Measurements from ENCODE around the gene NSUN2. TPM values are rescaled to one million over a fixed set of nuclear protein-coding genes. Genes with fewer than 3 reads are reported as not detected.

NSUN2 gene
- total and polyA plus RNA-seq, 9 donors, result 33.2 to 50.2 (median 38.1) TPM

- no CpG with 5 or more reads among the region's 3 CpGs for WGBS (ENCODE audit: insufficient coverage)
- no peak overlapping the region for H3K4me3 ChIP-seq (ENCODE audit: low read length)
- DNase-seq, result no peak
- H3K36me3 ChIP-seq (ENCODE audit: control insufficient read depth, insufficient read depth, low read length), result peaks cover 76% of the 10 kb centered on the region
- no peaks in the 10 kb centered on the region for H3K27me3 ChIP-seq (ENCODE audit: control insufficient read depth, insufficient read depth, low read length)
- H3K27ac ChIP-seq (ENCODE audit: low read length), result no peak overlapping the region
- H3K9me3 ChIP-seq (replicated peaks; ENCODE audit: control insufficient read depth, low read depth, low read length), result no peaks in the 10 kb centered on the region
- no peaks in the 10 kb centered on the region for H3K4me1 ChIP-seq (ENCODE audit: control insufficient read depth, insufficient read depth, low read length)
Observed at GRCh38 chr5:6608016-6608415, 24.8 kb downstream of the NSUN2 start.

DNA sequence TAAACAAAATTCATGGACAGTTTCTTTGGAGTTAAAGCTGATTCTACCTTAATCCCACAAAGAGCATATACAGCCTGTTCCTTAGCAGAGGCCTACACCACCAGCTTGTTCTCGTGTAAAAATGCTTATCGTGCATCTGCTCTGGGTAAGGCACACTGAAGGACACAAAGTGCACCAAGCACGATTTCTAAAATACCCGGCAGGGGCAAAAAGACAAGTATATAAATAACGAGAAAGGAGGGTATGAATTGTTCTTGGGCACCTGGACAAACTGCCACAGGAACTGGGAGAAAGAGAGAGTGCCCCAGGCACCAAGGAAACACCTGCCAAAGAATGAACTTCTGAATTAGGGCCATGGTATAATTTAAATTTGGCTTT, 25.3 kb downstream of the NSUN2 start:
- Histone ChIP-seq H3K27me3 (ENCODE audit: control insufficient read depth, insufficient read depth, low read length) (no peaks in the 10 kb centered on the region), H3K4me1 (ENCODE audit: control insufficient read depth, insufficient read depth, low read length) (no peaks in the 10 kb centered on the region), H3K27ac (ENCODE audit: low read length) (no peak overlapping the region), H3K4me3 (ENCODE audit: low read length) (no peak overlapping the region), H3K36me3 (ENCODE audit: control insufficient read depth, insufficient read depth, low read length) (peaks cover 75% of the 10 kb centered on the region), H3K9me3 (replicated peaks; ENCODE audit: control insufficient read depth, low read depth, low read length) (no peaks in the 10 kb centered on the region)
- no peak for DNase-seq
- 89% methylated on average over 5 of the region's 5 CpGs for WGBS (ENCODE audit: insufficient coverage)

DNA sequence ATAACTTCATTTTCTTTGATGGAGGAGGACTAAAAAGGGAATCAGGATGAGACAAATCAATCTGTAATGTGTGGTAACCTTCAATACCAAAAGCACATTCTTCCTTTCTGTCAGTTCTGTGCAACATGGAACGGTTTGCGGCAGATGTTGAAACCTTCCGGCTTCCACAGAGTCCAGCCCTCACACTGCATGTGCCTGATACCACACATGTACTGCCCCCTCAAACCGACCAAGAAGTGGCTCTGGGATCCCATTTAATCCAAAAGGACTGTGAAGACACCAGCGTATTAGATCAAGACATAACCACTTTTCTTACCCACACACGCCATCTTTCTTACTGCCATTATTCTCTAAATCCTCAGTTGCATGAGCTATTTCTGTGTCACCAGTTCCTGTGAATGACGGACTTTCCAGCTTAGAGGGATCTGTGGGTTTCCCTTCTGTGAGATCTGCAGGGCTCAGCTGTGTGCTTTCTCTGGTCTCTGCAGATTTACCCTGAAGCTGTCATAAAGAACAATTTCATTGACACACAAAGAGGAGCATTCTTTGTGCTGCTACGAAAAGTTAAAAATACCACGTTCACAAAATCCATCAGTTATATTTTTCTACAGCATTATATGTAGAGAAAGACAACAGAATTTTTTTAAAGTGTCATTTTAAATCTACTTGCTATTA, 25.8 kb downstream of the NSUN2 start:
- 88% methylated on average over 7 of the region's 9 CpGs for WGBS (ENCODE audit: insufficient coverage)

DNA sequence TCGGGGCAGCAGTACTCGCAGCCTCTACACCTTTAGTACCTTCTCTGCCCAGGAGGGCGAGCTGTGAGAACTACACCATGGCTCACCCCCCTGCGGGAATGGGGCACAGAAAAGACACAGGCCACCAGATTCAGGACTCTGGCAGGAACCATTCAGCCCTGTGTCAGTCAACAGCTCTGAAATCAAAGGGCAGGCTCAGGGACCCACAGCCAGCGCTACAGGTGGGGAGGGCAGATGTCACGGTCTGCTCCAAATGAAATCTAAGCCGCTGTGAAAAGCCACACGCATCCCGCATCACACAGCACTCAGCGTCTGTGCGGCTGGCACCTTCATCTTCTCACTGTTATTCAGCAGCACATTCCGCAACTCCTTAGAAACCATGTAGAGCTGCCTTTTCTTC, 27.9 kb downstream of the NSUN2 start:
- DNase-seq, result no peak
- WGBS (ENCODE audit: insufficient coverage), result 98% methylated on average over 12 of the region's 12 CpGs
- Histone ChIP-seq H3K27ac (ENCODE audit: low read length) (no peak overlapping the region), H3K4me1 (ENCODE audit: control insufficient read depth, insufficient read depth, low read length) (no peaks in the 10 kb centered on the region), H3K9me3 (replicated peaks; ENCODE audit: control insufficient read depth, low read depth, low read length) (no peaks in the 10 kb centered on the region), H3K36me3 (ENCODE audit: control insufficient read depth, insufficient read depth, low read length) (peaks cover 76% of the 10 kb centered on the region), H3K4me3 (ENCODE audit: low read length) (no peak overlapping the region), H3K27me3 (ENCODE audit: control insufficient read depth, insufficient read depth, low read length) (no peaks in the 10 kb centered on the region)

More for the DNA sequence above, 25.8 kb downstream of the NSUN2 start:
- no peak overlapping the region for H3K4me3 ChIP-seq (ENCODE audit: low read length)
- H3K9me3 ChIP-seq (replicated peaks; ENCODE audit: control insufficient read depth, low read depth, low read length), result no peaks in the 10 kb centered on the region
- no peaks in the 10 kb centered on the region for H3K4me1 ChIP-seq (ENCODE audit: control insufficient read depth, insufficient read depth, low read length)
- DNase-seq, result no peak
- H3K27ac ChIP-seq (ENCODE audit: low read length), result no peak overlapping the region
- H3K36me3 ChIP-seq (ENCODE audit: control insufficient read depth, insufficient read depth, low read length), result peaks cover 75% of the 10 kb centered on the region
- no peaks in the 10 kb centered on the region for H3K27me3 ChIP-seq (ENCODE audit: control insufficient read depth, insufficient read depth, low read length)

- no peaks in the 10 kb centered on the region for H3K27me3 ChIP-seq (ENCODE audit: control insufficient read depth, insufficient read depth, low read length)
- no peak overlapping the region for H3K4me3 ChIP-seq (ENCODE audit: low read length)
- DNase-seq, result no peak
- 100% methylated on average over 1 of the region's 6 CpGs for WGBS (ENCODE audit: insufficient coverage)
- H3K4me1 ChIP-seq (ENCODE audit: control insufficient read depth, insufficient read depth, low read length), result no peaks in the 10 kb centered on the region
- peaks cover 76% of the 10 kb centered on the region for H3K36me3 ChIP-seq (ENCODE audit: control insufficient read depth, insufficient read depth, low read length)
- H3K9me3 ChIP-seq (replicated peaks; ENCODE audit: control insufficient read depth, low read depth, low read length), result no peaks in the 10 kb centered on the region
- no peak overlapping the region for H3K27ac ChIP-seq (ENCODE audit: low read length)
Observed at GRCh38 chr5:6604341-6604740, 28.5 kb downstream of the NSUN2 start.

GRCh38 chr5:6603643-6604042, 29.2 kb downstream of the NSUN2 start:
- Histone ChIP-seq H3K36me3 (ENCODE audit: control insufficient read depth, insufficient read depth, low read length) (peaks cover 72% of the 10 kb centered on the region), H3K4me3 (ENCODE audit: low read length) (no peak overlapping the region), H3K9me3 (replicated peaks; ENCODE audit: control insufficient read depth, low read depth, low read length) (no peaks in the 10 kb centered on the region), H3K27ac (ENCODE audit: low read length) (no peak overlapping the region), H3K27me3 (ENCODE audit: control insufficient read depth, insufficient read depth, low read length) (no peaks in the 10 kb centered on the region), H3K4me1 (ENCODE audit: control insufficient read depth, insufficient read depth, low read length) (no peaks in the 10 kb centered on the region)
- no peak for DNase-seq
- 96% methylated on average over 3 of the region's 5 CpGs for WGBS (ENCODE audit: insufficient coverage)

GRCh38 chr5:6602441-6602840, 30.4 kb downstream of the NSUN2 start:
- Histone ChIP-seq H3K27ac (ENCODE audit: low read length) (no peak overlapping the region), H3K27me3 (ENCODE audit: control insufficient read depth, insufficient read depth, low read length) (no peaks in the 10 kb centered on the region), H3K4me1 (ENCODE audit: control insufficient read depth, insufficient read depth, low read length) (no peaks in the 10 kb centered on the region), H3K4me3 (ENCODE audit: low read length) (no peak overlapping the region), H3K9me3 (replicated peaks; ENCODE audit: control insufficient read depth, low read depth, low read length) (no peaks in the 10 kb centered on the region), H3K36me3 (ENCODE audit: control insufficient read depth, insufficient read depth, low read length) (peaks cover 75% of the 10 kb centered on the region)
- WGBS (ENCODE audit: insufficient coverage), result 95% methylated on average over 3 of the region's 7 CpGs
- DNase-seq, result no peak

DNA sequence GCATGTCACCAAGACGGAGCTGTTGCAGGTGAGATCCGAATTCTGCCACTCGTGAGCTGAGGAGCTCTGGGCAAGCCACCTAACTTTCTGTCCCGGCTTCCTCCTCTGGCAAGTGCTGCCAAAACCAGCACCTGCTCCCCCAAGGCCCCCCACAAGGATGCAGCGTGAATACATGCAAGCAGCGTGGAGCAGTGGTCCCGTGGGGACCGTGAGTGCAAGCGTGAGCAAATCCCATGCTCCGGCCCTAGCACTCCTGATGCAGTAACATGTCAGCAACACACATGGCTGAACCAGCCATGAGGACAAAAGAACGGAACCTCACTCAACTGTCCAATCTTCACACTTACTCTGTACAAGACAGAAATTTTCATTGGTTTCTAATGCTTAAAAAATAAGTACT, 31.0 kb downstream of the NSUN2 start:
- Histone ChIP-seq H3K36me3 (ENCODE audit: control insufficient read depth, insufficient read depth, low read length) (peaks cover 76% of the 10 kb centered on the region), H3K27ac (ENCODE audit: low read length) (no peak overlapping the region), H3K4me3 (ENCODE audit: low read length) (no peak overlapping the region), H3K27me3 (ENCODE audit: control insufficient read depth, insufficient read depth, low read length) (no peaks in the 10 kb centered on the region), H3K4me1 (ENCODE audit: control insufficient read depth, insufficient read depth, low read length) (no peaks in the 10 kb centered on the region), H3K9me3 (replicated peaks; ENCODE audit: control insufficient read depth, low read depth, low read length) (no peaks in the 10 kb centered on the region)
- no peak for DNase-seq
- WGBS (ENCODE audit: insufficient coverage), result 88% methylated on average over 10 of the region's 11 CpGs

DNA sequence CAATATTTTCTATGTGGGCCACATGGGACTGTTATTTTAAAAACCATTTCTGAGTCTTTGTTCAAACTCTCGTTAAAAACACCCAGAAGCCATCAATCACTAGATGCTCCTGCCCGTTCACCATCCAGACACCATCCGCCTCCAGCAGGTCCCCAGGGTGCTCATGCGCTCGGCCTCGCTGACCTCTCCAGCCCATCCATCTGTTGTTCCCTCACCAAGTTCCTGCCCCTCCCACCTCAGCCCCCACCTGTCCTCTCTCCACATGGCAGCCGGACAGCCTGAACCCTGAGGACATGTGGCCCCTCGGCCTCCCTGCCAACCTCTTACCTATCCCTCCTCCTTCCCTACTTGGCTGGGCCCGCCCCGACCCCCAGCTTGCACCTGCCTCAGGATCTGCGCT, 31.6 kb downstream of the NSUN2 start:
- WGBS (ENCODE audit: insufficient coverage), result 93% methylated on average over 11 of the region's 11 CpGs
- Histone ChIP-seq H3K36me3 (ENCODE audit: control insufficient read depth, insufficient read depth, low read length) (peaks cover 76% of the 10 kb centered on the region), H3K27me3 (ENCODE audit: control insufficient read depth, insufficient read depth, low read length) (no peaks in the 10 kb centered on the region), H3K27ac (ENCODE audit: low read length) (no peak overlapping the region), H3K4me1 (ENCODE audit: control insufficient read depth, insufficient read depth, low read length) (no peaks in the 10 kb centered on the region), H3K4me3 (ENCODE audit: low read length) (no peak overlapping the region), H3K9me3 (replicated peaks; ENCODE audit: control insufficient read depth, low read depth, low read length) (no peaks in the 10 kb centered on the region)
- no peak for DNase-seq

- Histone ChIP-seq H3K9me3 (replicated peaks; ENCODE audit: control insufficient read depth, low read depth, low read length) (no peaks in the 10 kb centered on the region), H3K36me3 (ENCODE audit: control insufficient read depth, insufficient read depth, low read length) (peaks cover 73% of the 10 kb centered on the region), H3K27ac (ENCODE audit: low read length) (no peak overlapping the region), H3K4me3 (ENCODE audit: low read length) (no peak overlapping the region), H3K27me3 (ENCODE audit: control insufficient read depth, insufficient read depth, low read length) (no peaks in the 10 kb centered on the region), H3K4me1 (ENCODE audit: control insufficient read depth, insufficient read depth, low read length) (no peaks in the 10 kb centered on the region)
- 91% methylated on average over 7 of the region's 8 CpGs for WGBS (ENCODE audit: insufficient coverage)
- DNase-seq, result no peak
Observed at GRCh38 chr5:6599739-6600138, 33.1 kb downstream of the NSUN2 start.
